HG02623 (cell line): ENCODE data around the gene HAGH.
A peak's percentile ranks its signal among the peaks of the same experiment; 100 is the strongest.

ENCODE experiments used
- ATAC-seq: cut with Tn5 transposase; IDR thresholded peaks from one replicate; pipeline ENCODE4 v1.9.1; 2021; ENCODE audit warnings: moderate library complexity; ENCODE audit not compliant: unreplicated experiment

The HAGH gene

DNA sequence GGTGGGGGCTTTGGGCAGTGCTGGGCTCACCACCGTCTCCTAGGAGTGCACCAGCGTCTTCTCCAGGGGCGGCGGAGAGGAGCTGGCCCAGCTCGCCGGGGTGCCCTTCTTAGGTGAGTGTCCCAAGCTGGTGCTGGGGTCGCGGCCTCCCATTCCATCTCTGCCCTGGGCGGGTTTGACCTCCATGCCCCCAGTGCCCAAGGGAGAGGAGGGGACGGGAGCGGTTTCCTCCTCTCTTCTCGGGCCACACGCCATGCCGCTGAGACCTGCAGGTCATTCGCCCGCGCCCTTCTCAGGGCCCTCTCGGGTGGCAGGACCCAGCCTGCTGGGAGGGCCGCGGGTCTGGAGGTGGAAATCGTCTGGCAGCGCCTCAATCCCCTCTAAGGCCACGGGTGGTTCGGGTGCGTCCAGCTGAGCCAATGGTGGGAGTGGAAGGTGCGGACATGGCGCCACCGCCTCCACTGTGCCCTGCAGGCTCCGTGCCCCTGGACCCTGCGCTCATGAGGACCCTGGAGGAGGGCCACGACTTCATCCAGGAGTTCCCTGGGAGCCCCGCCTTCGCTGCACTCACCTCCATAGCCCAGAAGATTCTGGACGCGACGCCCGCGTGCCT, 38.4 kb downstream of the HAGH start:
- ATAC-seq, result no peak

DNA sequence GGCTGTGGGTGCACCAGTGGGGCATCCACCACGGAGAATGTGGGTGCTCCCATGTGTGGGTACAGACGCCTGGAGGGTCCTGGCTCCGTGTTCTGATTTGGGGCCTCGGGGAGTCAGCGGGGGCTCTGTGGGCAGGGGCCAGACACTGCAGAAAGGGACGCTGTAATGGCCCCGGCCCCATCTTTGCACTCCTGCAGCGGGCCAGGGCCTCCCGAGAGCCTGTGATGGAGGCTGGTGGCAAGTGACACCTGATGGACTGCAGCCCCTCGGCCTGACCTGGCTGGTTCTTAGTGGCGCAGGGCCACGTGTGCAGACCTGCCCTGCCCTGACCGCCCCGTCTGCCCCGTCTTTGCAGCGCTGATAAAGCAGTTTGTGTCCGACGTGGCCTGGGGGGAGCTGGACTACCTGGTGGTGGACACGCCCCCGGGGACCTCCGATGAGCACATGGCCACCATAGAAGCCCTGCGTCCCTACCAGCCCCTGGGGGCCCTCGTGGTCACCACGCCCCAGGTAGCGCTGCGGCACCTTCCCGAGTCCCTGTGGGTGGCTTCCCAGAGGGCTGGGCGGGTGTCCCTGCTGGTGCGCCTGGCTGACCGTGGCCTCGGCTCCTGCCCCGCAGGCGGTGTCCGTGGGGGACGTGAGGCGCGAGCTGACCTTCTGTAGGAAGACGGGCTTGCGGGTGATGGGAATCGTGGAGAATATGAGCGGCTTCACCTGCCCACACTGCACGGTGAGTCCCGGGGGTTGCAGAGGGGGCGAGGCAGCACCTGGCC, 39.1 kb downstream of the HAGH start:
- no peak for ATAC-seq

DNA sequence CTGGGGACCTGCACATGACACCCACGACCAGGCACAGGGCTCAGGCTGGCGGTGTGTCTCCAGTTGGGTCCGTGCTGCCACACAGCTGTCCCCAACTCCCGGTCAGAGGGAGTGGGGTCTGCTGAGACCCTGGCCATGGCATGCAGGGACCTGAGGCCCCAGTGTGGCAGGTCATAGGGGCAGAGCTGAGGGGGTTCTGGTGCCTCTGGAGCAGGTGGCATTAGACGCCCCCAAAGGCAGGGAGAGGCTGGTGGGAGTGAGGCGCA, 39.6 kb downstream of the HAGH start:
- ATAC-seq, result no peak

DNA sequence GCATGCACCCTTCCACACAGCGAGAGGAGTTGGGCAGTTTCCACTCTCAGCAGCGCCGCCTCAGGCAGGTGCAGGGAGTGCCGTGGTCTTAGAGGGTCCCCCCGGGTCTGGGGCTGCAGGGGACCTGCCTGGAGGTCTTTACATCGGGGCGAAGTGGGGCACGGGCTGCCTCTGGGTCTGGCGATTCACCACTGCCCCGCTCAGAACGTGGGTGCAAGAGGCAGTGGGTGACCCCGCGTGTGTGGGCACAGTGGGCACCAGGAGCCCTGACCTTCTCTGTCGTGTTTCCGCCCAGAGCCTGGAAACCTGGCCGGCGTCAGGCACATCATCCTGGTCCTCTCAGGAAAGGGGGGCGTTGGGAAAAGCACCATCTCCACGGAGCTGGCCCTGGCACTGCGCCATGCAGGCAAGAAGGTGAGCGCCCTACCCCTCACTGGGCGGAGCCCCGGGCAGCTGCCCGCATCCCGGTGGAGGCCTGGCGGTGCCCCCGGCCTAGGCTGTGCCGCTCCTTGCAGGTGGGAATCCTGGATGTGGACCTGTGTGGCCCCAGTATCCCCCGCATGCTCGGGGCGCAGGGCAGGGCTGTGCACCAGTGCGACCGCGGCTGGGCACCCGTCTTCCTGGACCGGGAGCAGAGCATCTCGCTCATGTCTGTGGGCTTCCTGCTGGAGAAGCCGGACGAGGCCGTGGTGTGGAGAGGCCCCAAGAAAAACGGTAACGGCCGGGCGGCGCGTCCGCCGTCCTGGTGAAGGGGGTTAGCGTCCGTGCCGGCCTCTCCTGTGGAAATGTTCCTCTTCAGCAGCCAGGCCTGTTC, 40.2 kb downstream of the HAGH start:
- ATAC-seq, result no peak

DNA sequence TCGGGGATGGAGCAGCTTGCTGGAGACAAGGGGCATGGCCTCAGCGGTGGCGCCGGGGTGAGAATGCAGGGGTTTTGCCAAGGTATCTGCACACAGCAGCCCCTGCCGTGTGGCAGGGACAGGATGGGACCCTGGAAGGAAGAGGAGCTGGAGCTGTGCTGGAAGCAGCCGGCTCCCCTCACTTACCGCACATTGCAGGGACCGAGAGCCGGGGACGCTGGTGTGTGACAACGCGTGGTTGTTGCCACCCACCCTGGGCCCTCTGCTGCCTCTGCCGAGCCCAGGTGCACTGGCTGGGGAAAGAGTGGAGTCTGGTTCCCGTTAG, 40.8 kb downstream of the HAGH start:
- ATAC-seq, result no peak

DNA sequence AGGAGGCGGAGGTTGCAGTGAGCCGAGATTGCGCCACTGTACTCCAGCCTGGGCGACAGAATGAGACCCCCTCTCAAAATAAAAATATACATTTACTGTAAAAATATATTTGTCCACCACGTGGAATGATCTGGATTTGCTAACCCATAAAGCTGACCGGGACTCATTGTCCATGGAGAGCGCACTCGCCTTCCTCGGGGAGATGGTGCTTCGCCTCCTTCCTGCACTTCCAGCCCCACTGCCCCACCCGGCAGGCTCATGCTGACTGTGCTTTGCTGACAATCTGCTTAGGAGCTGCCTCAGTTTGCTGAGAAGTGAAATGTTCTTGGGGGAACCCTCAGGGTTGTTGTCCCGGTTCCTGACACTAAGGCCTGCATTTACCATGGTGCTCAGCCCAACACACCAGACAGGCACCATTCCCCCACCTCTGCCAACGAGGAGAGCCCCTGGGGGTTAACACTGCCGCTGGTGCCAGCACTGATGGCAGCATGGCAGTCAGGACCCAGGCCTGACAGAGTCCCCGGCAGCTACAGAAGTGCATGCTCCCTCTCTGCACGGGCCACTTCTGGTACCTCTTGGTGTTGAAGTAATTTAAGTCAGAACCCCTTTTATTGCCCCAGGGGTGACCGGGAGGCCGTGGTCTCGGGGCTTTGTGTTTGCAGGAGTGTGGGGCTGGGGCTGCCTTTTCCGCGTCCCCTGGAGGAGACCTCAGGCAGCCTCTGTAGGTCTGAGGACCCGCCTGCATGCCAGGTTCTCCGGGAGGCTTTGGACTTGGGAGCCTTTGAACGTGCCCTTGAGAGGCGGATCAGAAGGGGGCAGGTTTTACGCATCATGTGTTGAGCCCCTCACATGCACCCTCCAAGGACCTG, 41.4 kb downstream of the HAGH start:
- no peak for ATAC-seq

DNA sequence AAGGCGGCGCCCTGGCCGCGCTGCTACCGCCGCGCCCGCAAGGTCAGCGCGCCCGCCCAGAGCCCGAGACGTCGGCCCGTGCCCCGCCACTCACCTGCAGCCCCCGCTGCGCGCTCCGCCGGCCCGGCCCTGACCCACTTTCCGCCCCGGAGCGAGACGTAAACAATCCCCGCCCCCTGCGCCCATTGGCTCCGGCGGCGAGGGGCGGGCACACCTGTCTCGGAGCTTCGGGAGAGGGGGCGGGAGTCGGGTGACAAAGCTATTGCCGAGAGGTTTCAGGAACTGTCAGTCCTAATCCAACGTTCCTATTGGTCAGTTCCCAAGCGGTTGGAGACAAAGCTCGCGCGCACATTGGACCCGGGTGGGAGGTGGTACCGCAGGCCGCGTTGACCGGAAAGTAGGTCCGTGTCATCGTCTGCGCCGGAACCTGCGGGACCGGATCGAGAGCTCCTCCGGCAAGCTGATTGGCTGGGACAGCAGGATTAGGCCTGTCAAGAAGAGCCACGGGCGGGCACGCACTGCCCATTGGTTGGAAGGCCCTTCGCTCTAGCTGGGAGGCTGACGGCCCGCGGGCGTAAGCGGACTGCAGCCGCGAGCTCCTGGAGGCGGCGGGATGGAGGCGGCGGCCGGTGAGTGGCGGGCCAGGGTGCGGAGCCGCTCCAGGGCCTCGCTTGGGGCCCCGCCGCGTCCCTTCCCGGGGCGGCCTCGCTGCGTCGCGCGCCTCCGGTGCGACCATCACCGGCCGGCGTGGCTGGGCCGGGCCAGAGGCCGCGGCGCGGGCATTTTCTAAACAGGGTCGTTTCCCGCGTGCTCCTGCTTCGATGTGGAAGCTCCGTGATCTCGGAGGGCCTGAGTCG, 44.0 kb downstream of the HAGH start, which contains the start of the genes NUBP2 and SPSB3:
Gene NUBP2, plus strand, starts transcription at position 553 of the 857 bp plus-strand sequence. Its CDS starts 61 bp downstream, at position 614.
Gene SPSB3, minus strand, starts transcription at position 164 of the 857 bp plus-strand sequence. CDS start 1,088 bp downstream, outside the sequence.
- ATAC-seq, result peak; percentile 78

DNA sequence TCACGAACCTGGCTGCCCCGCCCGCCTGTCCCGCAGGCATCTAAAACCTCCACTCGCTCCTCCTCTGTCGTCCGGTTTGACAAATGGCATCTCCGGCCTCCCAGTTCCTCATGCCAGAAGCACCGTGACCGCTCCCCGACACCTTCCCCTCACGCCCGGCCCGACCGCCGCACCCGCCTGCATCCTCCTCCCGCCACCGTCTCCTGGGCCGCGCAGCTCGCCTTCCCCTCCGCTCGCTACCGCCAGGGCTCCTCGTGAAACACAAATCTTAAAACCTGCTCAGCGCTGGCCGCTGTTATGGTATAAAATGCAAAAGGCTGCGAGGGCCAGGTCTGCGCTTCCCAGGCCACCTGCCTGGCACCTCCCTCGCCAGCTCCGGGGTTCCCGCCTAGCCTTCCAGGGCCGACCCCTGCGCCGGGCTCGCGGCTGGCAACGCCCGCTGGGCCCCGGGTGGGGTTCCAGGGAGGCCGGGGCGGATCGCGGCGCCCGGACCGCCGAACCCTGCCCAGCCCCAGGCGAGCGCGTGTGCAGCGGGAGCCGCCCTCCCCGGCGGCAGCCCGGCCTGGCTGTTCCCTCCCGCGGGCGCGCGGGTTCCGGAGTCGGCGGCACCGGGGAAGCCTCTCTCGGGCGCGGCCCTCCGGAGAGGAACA, 44.7 kb downstream of the HAGH start:
- peak; percentile 0 for ATAC-seq

DNA sequence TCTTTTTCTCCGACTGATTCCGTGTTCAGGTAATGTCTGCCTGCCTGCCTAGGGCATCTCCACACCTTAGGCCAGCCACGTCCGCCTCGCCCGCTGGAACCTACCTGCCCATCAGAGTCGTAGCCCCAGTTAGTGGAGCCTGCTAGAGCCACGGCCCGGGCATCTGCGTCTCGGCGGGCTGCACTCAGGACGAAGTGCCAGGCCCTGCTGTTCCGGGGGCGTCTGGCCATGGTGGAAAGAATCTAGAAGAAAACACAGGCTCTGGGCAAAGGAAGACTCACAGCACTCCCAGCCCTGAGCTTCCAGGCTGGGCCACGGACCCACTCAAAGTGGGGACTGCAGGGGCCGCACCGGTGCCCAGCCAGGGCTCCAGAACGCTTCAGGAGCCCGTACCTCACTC, 45.4 kb downstream of the HAGH start:
- ATAC-seq, result no peak

DNA sequence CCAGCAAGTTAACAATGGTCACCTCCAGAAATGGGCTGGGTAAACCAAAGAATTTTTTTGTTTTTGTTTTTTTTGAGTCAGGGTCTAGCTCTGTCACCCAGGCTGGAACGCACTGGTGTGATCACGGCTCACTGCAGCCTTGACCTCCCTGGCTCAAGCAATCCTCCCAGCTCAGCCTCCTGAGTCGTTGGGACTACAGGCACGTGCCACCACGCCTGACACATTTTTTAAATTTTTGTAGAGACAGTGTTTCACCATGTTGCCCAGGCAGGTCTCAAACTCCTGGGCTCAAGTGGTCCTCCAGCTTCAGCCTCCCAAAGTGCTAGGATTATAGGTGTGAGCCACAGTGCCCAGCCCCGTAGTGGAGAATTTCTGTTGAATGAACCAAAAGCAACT, 46.0 kb downstream of the HAGH start:
- ATAC-seq, result no peak

DNA sequence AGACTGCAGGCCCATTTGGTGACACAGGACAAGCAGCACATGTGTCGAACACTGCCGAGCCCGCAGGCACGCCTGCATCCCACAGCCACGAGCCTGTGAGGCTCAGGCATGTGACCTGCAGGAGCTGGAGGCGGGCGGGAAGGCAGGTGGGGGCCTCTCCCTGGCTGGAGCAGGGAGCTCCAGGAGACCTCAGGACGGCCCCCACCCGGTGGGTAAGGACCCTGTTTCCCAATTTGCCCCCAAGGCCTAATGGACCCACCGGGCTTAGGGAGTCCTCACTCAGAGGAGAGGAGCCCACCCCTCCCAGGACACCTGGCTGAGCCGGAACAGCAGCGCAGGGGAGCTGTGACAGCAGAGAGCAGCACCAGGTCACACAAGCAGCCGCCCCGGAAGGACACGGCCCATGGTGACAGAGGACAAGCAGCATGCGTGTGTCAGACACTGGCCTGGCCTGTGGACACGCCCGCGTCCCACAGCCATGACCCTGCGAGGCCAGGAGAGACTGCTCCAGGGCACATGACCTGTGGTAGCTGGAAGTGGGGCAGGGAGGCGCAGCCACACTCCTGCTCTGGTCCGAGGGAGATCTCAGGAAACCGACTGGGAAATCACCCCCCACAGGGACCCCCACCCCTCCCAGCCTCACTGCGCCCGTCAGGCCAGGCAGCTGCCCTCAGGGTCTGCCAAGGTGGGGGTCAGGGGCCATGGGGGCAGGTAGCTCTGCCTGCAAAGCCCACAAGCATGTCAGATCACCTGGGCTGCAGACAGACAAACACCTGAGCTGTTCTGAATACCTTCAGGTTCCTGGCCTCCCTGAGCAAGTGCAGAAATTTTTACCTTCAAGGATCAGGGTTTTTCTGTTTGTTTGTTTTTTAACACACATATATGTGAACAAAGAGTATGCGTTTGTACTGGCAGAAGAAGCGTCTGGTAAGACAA, 46.6 kb downstream of the HAGH start:
- no peak for ATAC-seq

DNA sequence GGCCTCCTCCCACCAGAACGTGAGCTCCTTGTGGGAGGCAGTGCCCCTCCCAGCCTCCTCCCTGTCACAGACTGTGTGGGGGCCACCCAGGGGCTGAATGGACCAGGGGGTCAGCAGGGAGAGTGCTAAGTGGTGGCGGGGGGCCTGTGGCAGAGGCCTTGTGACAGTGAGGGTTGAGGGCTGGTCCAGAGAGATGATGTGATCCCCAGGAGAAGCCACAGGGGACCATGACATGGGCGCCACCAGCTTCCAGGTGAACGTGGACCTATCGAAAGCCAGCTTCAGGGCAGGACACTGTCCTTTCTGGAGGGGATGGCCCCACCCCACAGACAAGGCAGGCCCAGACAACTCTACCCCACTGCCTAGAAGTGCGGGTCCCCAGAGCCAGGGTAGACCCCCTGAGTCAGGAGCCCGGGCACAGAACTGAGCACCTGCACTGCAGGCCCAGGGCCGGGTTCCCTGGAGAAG, 47.4 kb downstream of the HAGH start:
- no peak for ATAC-seq

DNA sequence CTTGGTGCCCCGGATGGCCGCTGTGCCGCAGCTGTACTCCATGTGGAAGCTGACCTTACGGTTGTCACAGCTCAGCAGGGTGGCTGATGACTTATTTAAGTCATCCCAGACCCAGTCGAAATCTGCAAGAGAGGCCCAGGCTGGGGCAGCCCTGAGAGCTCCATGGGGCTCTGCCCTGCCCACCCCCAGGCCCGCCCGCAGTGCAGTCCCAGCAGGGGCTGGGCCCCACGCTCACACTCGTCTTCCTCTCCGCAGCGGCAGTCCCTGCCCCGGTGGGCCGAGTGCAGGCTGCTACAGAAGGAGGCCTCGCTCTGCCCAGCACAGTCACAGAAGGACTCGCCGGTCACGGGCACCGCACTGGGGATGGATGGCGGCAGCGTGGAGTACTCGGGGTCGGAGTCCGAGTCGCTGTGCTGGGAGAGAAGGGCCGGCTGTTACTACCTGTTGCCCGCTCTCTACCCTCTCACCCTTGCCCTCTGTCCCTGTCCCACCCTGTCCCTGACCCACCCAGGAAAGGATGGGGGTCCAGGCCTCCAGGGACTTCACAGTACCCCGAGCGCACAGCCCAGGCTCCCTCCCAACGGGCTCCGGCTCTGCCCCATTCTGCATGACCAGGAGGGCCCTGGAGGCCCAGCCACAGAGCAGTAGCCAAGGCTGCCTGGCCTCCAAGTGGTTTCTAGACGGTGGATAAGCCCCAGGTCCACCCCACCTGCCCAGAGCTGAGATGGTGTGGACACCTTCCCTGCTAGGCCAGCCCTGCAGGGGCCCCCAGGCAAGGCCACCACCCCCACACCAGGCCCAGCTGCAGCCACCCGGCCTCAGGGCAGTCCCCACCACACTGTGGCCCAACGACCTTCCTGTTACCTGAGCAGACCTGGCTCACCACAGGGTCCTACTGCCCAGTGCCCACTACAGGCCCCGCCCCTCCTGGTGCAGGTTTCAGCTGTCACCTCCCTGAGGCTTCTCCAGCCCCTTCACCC, 48.1 kb downstream of the HAGH start:
- no peak for ATAC-seq

DNA sequence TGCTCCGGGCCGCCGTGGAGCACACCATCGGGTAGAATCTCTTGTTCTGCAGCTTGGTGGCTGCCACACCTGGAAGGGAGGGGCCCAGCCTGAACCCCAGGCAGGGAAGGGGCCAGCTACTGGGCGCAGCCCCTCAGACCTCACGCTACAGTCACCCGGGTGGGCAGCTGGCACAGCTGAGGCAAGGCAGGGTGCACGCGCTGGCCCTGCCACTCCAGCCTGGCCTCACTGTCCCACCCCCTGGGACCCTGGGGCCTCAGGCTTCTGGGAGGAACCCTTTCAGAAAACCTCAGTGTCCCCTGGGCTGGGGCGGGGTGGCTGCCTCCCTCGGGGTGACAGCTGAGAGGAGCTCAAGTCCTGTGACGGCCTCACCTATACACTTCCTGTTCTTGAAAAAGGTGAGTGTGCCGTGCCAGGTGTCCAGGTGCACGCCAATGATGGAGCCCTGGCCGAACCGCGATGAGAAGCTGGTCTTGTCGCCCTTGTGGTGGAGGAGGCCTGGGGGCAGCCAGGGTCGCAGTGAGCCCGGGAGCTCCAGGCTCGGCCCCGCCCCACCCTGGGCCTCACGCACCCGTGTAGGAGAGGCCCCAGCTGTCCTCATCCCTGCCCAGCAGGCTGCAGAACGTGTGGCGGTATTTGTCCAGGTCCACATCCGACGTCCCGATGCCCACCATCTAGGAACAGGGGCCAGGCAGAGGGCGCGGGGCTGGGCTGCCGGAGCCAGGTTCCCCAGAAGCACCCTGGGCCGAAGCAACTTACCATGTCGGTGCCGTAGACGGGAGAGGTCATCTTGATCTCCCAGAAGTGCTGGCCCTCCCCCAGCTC, 49.0 kb downstream of the HAGH start:
- no peak for ATAC-seq

DNA sequence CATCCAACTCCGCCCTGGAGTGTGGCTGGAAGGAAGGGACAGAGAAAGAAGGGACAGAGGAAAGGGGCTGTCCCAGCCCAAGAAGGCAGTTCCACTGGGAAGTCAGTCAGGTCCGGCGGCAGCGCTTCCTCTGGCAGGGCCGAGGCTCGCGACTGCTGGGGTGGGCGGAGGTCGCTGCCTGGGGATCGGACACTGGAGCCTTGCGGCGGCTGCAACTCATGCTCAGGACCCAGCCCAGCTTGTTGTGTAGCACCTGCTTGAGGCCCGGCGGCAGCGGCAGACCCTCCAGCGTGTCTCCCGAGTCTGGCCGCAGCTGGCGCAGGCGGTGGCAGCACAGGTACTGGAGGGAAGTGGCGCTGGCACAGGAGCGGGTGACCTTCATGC, 49.6 kb downstream of the HAGH start:
- ATAC-seq, result no peak

DNA sequence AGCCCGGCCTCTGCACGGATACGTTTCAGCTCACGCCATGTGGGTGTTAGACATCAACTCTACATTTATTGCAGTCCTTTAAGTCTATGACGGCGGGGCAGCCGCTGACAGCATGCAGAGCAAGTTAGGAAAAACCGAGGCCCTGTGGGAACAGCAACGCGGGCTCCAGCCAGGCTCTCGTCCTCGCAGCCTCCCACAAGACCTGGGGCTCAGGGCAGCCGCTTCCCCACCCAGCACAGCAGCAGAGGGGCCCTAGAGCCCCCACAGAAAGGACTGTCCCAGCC, 50.0 kb downstream of the HAGH start:
- no peak for ATAC-seq
